Sigmoid colon (tissue), 4 donors: Measurements from ENCODE around the gene DVL3.

ENCODE experiments used
- POLR2A ChIP-seq, 2 donors: fragments of 450-650 bp; IDR thresholded peaks; one replicate each; pipeline ENCODE4 v1.6.1; 2016; ENCODE audit warnings: antibody characterized with exemption in 2 of 2, mild to moderate bottlenecking in 2 of 2, moderate library complexity in 2 of 2
- POLR2AphosphoS5 ChIP-seq, 4 donors: sonication (generic); formaldehyde crosslinking; IDR thresholded peaks; one replicate each; pipeline ENCODE4 v1.6.1; 2017; ENCODE audit warnings: antibody characterized with exemption in 4 of 4
- TF ChIP-seq, protein P1 (sequence below), 4 experiments: fragments of 450-650 bp in 3 of 4; fragments of 200-600 bp in 1 of 4; IDR thresholded peaks; one replicate each; pipeline ENCODE4 v1.5.1; 2016 to 2019; ENCODE audit warnings: antibody characterized with exemption in 4 of 4, mild to moderate bottlenecking in 3 of 4, moderate library complexity in 2 of 4

- TF ChIP-seq, protein P1, sequence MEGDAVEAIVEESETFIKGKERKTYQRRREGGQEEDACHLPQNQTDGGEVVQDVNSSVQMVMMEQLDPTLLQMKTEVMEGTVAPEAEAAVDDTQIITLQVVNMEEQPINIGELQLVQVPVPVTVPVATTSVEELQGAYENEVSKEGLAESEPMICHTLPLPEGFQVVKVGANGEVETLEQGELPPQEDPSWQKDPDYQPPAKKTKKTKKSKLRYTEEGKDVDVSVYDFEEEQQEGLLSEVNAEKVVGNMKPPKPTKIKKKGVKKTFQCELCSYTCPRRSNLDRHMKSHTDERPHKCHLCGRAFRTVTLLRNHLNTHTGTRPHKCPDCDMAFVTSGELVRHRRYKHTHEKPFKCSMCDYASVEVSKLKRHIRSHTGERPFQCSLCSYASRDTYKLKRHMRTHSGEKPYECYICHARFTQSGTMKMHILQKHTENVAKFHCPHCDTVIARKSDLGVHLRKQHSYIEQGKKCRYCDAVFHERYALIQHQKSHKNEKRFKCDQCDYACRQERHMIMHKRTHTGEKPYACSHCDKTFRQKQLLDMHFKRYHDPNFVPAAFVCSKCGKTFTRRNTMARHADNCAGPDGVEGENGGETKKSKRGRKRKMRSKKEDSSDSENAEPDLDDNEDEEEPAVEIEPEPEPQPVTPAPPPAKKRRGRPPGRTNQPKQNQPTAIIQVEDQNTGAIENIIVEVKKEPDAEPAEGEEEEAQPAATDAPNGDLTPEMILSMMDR (IDR thresholded peaks at IDR 0.05), result no peak
- TF ChIP-seq POLR2A (IDR thresholded peaks at IDR 0.05) (no peak), POLR2AphosphoS5 (IDR thresholded peaks at IDR 0.05) (no peak)
Measured at GRCh38 chr3:184198509-184198908, 43.3 kb downstream of the DVL3 start.
